Ectodermal cell (in vitro differentiated cells): Measurements from ENCODE around the gene SFT2D3.

ENCODE experiments used
- H3K27ac ChIP-seq: 2 replicates; pipeline ENCODE4 v1.7.0; 2013; ENCODE audit warnings: mild to moderate bottlenecking, low read depth, low read length; ENCODE audit not compliant: insufficient read depth, poor library complexity, severe bottlenecking
- H3K27me3 ChIP-seq: 2 replicates; pipeline ENCODE4 v1.7.0; 2013; ENCODE audit warnings: mild to moderate bottlenecking, low read length; ENCODE audit not compliant: insufficient read depth, control insufficient read depth, poor library complexity, severe bottlenecking
- H3K36me3 ChIP-seq: one replicate; pipeline ENCODE4 v1.7.0; 2013; ENCODE audit warnings: low read length; ENCODE audit not compliant: control insufficient read depth, insufficient read depth
- H3K4me1 ChIP-seq: one replicate; pipeline ENCODE4 v1.7.0; 2013; ENCODE audit warnings: low read length; ENCODE audit not compliant: control insufficient read depth, insufficient read depth
- H3K4me3 ChIP-seq: 2 replicates; pipeline ENCODE4 v1.7.0; 2013; ENCODE audit warnings: low read depth, low read length, control low read depth; ENCODE audit not compliant: insufficient read depth
- H3K9me3 ChIP-seq: 2 replicates; pipeline ENCODE4 v1.7.0; 2013; ENCODE audit warnings: mild to moderate bottlenecking, low read length, moderate library complexity; ENCODE audit not compliant: control insufficient read depth
- WGBS, 2 experiments: methylation state at CpG; one replicate each; pipeline ENCODE4 v1.1.7; 2013; ENCODE audit warnings: missing lambda C conversion rate in 2 of 2; 5-methylcytosine and 5-hydroxymethylcytosine counted together

The SFT2D3 gene

GRCh38 chr2:127681976-127682857, 19.1 kb upstream of the SFT2D3 start:
- WGBS, 2 experiments = 86 to 93% methylated on average over 6 of the region's 6 CpGs

GRCh38 chr2:127683056-127683455, 18.2 kb upstream of the SFT2D3 start:
- Histone ChIP-seq H3K27me3 (no peaks in the 10 kb centered on the region), H3K4me1 (peaks cover 6% of the 10 kb centered on the region), H3K9me3 (no peaks in the 10 kb centered on the region), H3K4me3 (no peak overlapping the region), H3K36me3 (no peaks in the 10 kb centered on the region), H3K27ac (no peak overlapping the region)

More at GRCh38 chr2:127681976-127682857, 19.1 kb upstream of the SFT2D3 start:
- Histone ChIP-seq H3K4me1 (peaks cover 6% of the 10 kb centered on the region), H3K4me3 (no peak overlapping the region), H3K27me3 (peaks cover 5% of the 10 kb centered on the region), H3K27ac (no peak overlapping the region), H3K9me3 (no peaks in the 10 kb centered on the region), H3K36me3 (no peaks in the 10 kb centered on the region)

- Histone ChIP-seq H3K27ac (no peak overlapping the region), H3K36me3 (no peaks in the 10 kb centered on the region), H3K4me3 (no peak overlapping the region), H3K27me3 (no peaks in the 10 kb centered on the region), H3K4me1 (peaks cover 6% of the 10 kb centered on the region), H3K9me3 (no peaks in the 10 kb centered on the region)
- 92 to 93% methylated on average over 15 of the region's 15 CpGs for WGBS, 2 experiments
These were observed 17.5 kb upstream of the SFT2D3 start for GRCh38 chr2:127683757-127684156.

- WGBS, 2 experiments = 83 to 87% methylated on average over 8 of the region's 8 CpGs
- Histone ChIP-seq H3K4me1 (peaks cover 6% of the 10 kb centered on the region), H3K27ac (no peak overlapping the region), H3K27me3 (no peaks in the 10 kb centered on the region), H3K9me3 (no peaks in the 10 kb centered on the region), H3K36me3 (no peaks in the 10 kb centered on the region), H3K4me3 (no peak overlapping the region)
These were observed 15.8 kb upstream of the SFT2D3 start for GRCh38 chr2:127685410-127686080.

- Histone ChIP-seq H3K4me1 (no peaks in the 10 kb centered on the region), H3K27ac (no peak overlapping the region), H3K4me3 (no peak overlapping the region), H3K36me3 (no peaks in the 10 kb centered on the region), H3K27me3 (no peaks in the 10 kb centered on the region), H3K9me3 (peaks cover 3% of the 10 kb centered on the region)
- WGBS, 2 experiments = 86% methylated on average over 1 of the region's 1 CpG; no CpG with 5 or more reads in 1 of the 2 experiments
These were observed 12.9 kb upstream of the SFT2D3 start for GRCh38 chr2:127688405-127688804.

- Histone ChIP-seq H3K4me3 (no peak overlapping the region), H3K27ac (no peak overlapping the region), H3K27me3 (peaks cover 4% of the 10 kb centered on the region), H3K4me1 (no peaks in the 10 kb centered on the region), H3K36me3 (no peaks in the 10 kb centered on the region), H3K9me3 (peaks cover 3% of the 10 kb centered on the region)
- 78 to 82% methylated on average over 2 of the region's 2 CpGs for WGBS, 2 experiments
These were observed 10.6 kb upstream of the SFT2D3 start for GRCh38 chr2:127690696-127691095.

GRCh38 chr2:127694986-127695385, 6.3 kb upstream of the SFT2D3 start:
- Histone ChIP-seq H3K4me3 (no peak overlapping the region), H3K4me1 (no peaks in the 10 kb centered on the region), H3K27me3 (peaks cover 4% of the 10 kb centered on the region), H3K36me3 (no peaks in the 10 kb centered on the region), H3K27ac (no peak overlapping the region), H3K9me3 (peaks cover 3% of the 10 kb centered on the region)
- 94% methylated on average over 9 of the region's 9 CpGs for WGBS, 2 experiments

GRCh38 chr2:127695491-127696472, 5.5 kb upstream of the SFT2D3 start:
- no peak overlapping the region for H3K27ac ChIP-seq
- WGBS, 2 experiments = 79% methylated on average over 52 of the region's 52 CpGs
- peaks cover 4% of the 10 kb centered on the region for H3K27me3 ChIP-seq
- peaks cover 7% of the 10 kb centered on the region for H3K4me1 ChIP-seq
- H3K9me3 ChIP-seq = peaks cover under 1% of the 10 kb centered on the region
- no peak overlapping the region for H3K4me3 ChIP-seq
- no peaks in the 10 kb centered on the region for H3K36me3 ChIP-seq

GRCh38 chr2:127697482-127698180, 3.7 kb upstream of the SFT2D3 start:
- Histone ChIP-seq H3K27ac (no peak overlapping the region), H3K4me1 (peaks cover 11% of the 10 kb centered on the region), H3K9me3 (no peaks in the 10 kb centered on the region), H3K27me3 (peaks cover 4% of the 10 kb centered on the region), H3K36me3 (no peaks in the 10 kb centered on the region), H3K4me3 (no peak overlapping the region)
- WGBS, 2 experiments = 94 to 95% methylated on average over 21 of the region's 21 CpGs
